A549 treated with CORT108297 at 1 μM for 4 hours (cell line): ENCODE measurements around the gene RNF41. TPM values are rescaled to one million over a fixed set of nuclear protein-coding genes. Genes with fewer than 3 reads are reported as not detected.

ENCODE experiments used
- total RNA-seq: library from RNA; stranded (reverse); fragments of 200-300 nt; extraction: Qiagen RNA extraction; gene quantifications from 5 replicates; pipeline ENCODE4 v1.2.3, GENCODE V29; 2022

RNF41 gene
- total RNA-seq = 19.2 to 26.8 TPM (median 25.5 TPM) in 5 replicates

GRCh38 chr12:56221757-56222530 is at the start of gene RNF41:
RNF41 (minus strand) TSS chr12:56221922; CDS start chr12:56214047, 7,875 bp downstream.

GRCh38 chr12:56266693-56267442 is 45.1 kb upstream of the RNF41 start, which contains the start of gene COQ10A:
COQ10A (plus strand) TSS chr12:56266942; CDS start chr12:56267119, 177 bp downstream.

DNA sequence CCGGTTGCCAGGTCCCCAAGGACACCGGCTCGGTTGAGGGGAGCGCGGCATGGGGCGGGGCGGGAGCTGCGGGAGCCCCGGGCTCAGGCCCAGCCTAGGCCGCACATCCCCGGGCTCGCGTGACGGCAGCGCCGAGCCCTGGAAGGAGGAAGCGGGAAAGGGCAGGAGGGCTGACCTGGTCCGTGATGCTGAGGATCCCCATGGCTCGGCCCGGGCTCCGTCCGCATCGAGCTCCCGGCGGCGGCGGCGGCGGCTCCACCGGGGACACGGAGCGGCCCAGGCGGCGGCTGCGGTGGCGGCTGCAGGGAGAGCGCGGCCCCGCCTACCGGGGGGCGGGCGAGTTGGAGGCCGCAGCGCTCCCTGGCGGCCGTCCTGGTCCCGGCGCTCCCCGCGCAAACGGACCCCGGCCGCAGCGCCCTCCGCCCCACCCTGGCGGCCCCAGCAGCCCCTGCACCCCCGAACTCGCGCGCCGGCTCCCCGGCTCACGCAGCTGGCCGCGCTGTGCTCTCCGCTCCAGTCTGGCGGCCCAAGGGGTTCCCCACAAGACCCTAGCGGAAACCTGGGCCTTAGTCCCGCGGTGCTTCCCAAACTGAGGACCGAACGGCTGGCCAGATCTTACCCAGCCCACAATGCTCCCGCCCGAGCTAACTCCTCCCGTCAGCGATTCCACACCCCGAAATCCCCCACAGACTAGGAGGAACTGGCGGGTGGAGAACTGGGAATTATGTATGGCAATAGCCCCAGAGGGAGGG is 36.5 kb upstream of the RNF41 start, which contains the start of gene ANKRD52:
Gene ANKRD52, minus strand, starts transcription at position 317 of the 752 bp plus-strand sequence. Its CDS starts 115 bp downstream, at position 202.

GRCh38 chr12:56229916-56230431 is 8.3 kb upstream of the RNF41 start, which contains the start of gene SLC39A5:
SLC39A5 (plus strand) TSS chr12:56230051; CDS start chr12:56231275, 1,224 bp downstream.

DNA sequence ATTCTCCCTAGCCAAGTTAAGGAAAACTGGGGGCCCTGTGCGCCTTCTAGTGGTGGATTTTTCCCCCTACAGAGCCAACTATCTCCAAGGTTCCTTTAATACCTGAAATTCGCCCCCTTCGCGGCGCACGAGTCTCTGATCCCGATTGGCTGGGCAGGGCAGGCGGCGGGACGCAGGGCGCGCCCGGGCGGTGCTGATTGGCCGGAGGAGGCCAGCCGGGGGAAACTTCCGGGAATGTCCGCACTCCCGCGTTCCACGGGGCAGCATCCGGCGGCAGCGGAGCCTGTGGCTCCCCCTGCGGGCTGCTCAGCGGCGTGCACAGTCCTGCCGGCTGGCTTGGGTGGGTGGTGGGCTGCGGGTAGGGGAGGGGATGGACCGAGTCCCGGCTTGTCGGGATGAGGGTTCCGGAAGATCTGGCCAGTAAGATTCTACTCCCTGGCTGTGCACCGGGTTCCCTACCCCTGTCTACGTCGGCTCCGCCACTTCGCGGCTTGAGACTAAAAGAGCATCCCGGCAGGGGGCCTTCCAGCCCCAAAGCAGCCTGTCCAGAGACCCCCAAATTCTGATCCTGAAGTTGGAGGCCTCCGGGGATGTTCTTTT is 2.5 kb upstream of the RNF41 start, which contains the start of gene NABP2:
Gene NABP2, plus strand, starts transcription at position 241 of the 600 bp plus-strand sequence. CDS start 515 bp downstream, outside the sequence.

GRCh38 chr12:56189099-56189917 is 32.4 kb downstream of the RNF41 start, which contains the start of gene SMARCC2:
SMARCC2 (minus strand) TSS chr12:56189483; CDS start chr12:56189461, 22 bp downstream.

GRCh38 chr12:56158029-56158925 is 63.4 kb downstream of the RNF41 start, which contains the start of gene MYL6:
MYL6 (plus strand) TSS chr12:56158359; CDS start chr12:56158402, 43 bp downstream.

Other genes with a start within 250 kb of the RNF41 start
- gene RAB5B, start 247.8 kb downstream of the RNF41 start, total RNA-seq = 27.1 to 36.8 TPM (median 34.3 TPM) in 5 replicates
- 7.9 to 10.5 TPM (median 9.1 TPM) in 5 replicates for gene SUOX, start 224.6 kb downstream of the RNF41 start, total RNA-seq
- 1.9 to 3.6 TPM (median 2.2 TPM) in 5 replicates for gene IKZF4, start 200.9 kb downstream of the RNF41 start, total RNA-seq
- 654 to 868 TPM (median 725 TPM) in 5 replicates for gene RPS26, start 180.0 kb downstream of the RNF41 start, total RNA-seq
- gene ERBB3, start 141.8 kb downstream of the RNF41 start, total RNA-seq = 1.0 to 1.8 TPM (median 1.6 TPM) in 5 replicates
- gene PA2G4, start 117.4 kb downstream of the RNF41 start, total RNA-seq = 281 to 362 TPM (median 303 TPM) in 5 replicates
- gene RPL41, start 105.3 kb downstream of the RNF41 start, total RNA-seq = 4,645 to 5,946 TPM (median 5,878 TPM) in 5 replicates
- gene ZC3H10, start 103.7 kb downstream of the RNF41 start, total RNA-seq = 2.2 to 3.5 TPM (median 3.0 TPM) in 5 replicates
- gene ESYT1, start 93.7 kb downstream of the RNF41 start, total RNA-seq = 61.9 to 73.2 TPM (median 68.2 TPM) in 5 replicates
- gene MYL6B, start 69.3 kb downstream of the RNF41 start, total RNA-seq = 70.7 to 88.4 TPM (median 84.6 TPM) in 5 replicates
- 2,099 to 2,877 TPM (median 2,163 TPM) in 5 replicates for gene MYL6, start 63.6 kb downstream of the RNF41 start, total RNA-seq
- gene SMARCC2, start 32.4 kb downstream of the RNF41 start, total RNA-seq = 29.0 to 40.5 TPM (median 39.1 TPM) in 5 replicates
- gene NABP2, start 2.4 kb upstream of the RNF41 start, total RNA-seq = 55.2 to 63.7 TPM (median 60.3 TPM) in 5 replicates
- 0.09 TPM in 2 of 5 replicates, not detected in the others for gene SLC39A5, start 8.1 kb upstream of the RNF41 start, total RNA-seq
- 36.1 to 51.0 TPM (median 50.0 TPM) in 5 replicates for gene ANKRD52, start 36.5 kb upstream of the RNF41 start, total RNA-seq
- gene COQ10A, start 45.0 kb upstream of the RNF41 start, total RNA-seq = 16.9 to 19.6 TPM (median 18.6 TPM) in 5 replicates
- 143 to 171 TPM (median 150 TPM) in 5 replicates for gene CS, start 78.4 kb upstream of the RNF41 start, total RNA-seq
- gene CNPY2, start 94.1 kb upstream of the RNF41 start, total RNA-seq = 120 to 150 TPM (median 144 TPM) in 5 replicates
- gene PAN2, start 112.1 kb upstream of the RNF41 start, total RNA-seq = 16.2 to 19.1 TPM (median 17.9 TPM) in 5 replicates
- 0.35 to 1.0 TPM (median 0.57 TPM) in 5 replicates for gene IL23A, start 117.0 kb upstream of the RNF41 start, total RNA-seq
- gene STAT2, start 138.2 kb upstream of the RNF41 start, total RNA-seq = 11.8 to 15.2 TPM (median 12.7 TPM) in 5 replicates
- gene APOF, start 140.9 kb upstream of the RNF41 start, total RNA-seq = not detected in 5 replicates
- gene TIMELESS, start 227.5 kb upstream of the RNF41 start, total RNA-seq = 33.5 to 41.0 TPM (median 36.6 TPM) in 5 replicates
- gene MIP, start 232.7 kb upstream of the RNF41 start, total RNA-seq = 0.12 TPM in 1 of 5 replicates, not detected in the others
- 1.8 to 2.1 TPM (median 2.0 TPM) in 5 replicates for gene SPRYD4, start 246.7 kb upstream of the RNF41 start, total RNA-seq